Stimulated activated CD8-positive, alpha-beta memory T cell treated with anti-CD3 and anti-CD28 coated beads, Interleukin-4, amount 100 ng/mL, for 24 hours (primary cell): ENCODE data around the gene FAM53B.

Experiments
- DNase-seq: peaks from one replicate; pipeline ENCODE4 v3.0.0-alpha.2; 2020; ENCODE audit warnings: low read depth

FAM53B gene

GRCh38 chr10:124663228-124663627 is 81.0 kb downstream of the FAM53B start:
- no peak for DNase-seq

- DNase-seq = no peak
These were observed 82.5 kb downstream of the FAM53B start for GRCh38 chr10:124661660-124662180.

- no peak for DNase-seq
These were observed 83.6 kb downstream of the FAM53B start for GRCh38 chr10:124660404-124661125.

GRCh38 chr10:124659380-124659779 is 84.8 kb downstream of the FAM53B start:
- DNase-seq = no peak

GRCh38 chr10:124658591-124659242 is 85.5 kb downstream of the FAM53B start:
- no peak for DNase-seq

GRCh38 chr10:124657806-124658205 is 86.4 kb downstream of the FAM53B start:
- DNase-seq = no peak

GRCh38 chr10:124656541-124656940 is 87.6 kb downstream of the FAM53B start:
- no peak for DNase-seq

- DNase-seq = no peak
These were observed 88.1 kb downstream of the FAM53B start for GRCh38 chr10:124656113-124656490.

- DNase-seq = no peak
These were observed 88.7 kb downstream of the FAM53B start for GRCh38 chr10:124655191-124656112.

- no peak for DNase-seq
These were observed 89.5 kb downstream of the FAM53B start for GRCh38 chr10:124654686-124655085.

GRCh38 chr10:124653811-124654651 is 90.1 kb downstream of the FAM53B start:
- no peak for DNase-seq

- no peak for DNase-seq
These were observed 90.9 kb downstream of the FAM53B start for GRCh38 chr10:124653311-124653710.

- no peak for DNase-seq
These were observed 91.5 kb downstream of the FAM53B start for GRCh38 chr10:124652701-124653100.

- no peak for DNase-seq
These were observed 92.0 kb downstream of the FAM53B start for GRCh38 chr10:124652200-124652599.

- DNase-seq = no peak
These were observed 92.7 kb downstream of the FAM53B start for GRCh38 chr10:124651402-124651891.

GRCh38 chr10:124650820-124651401 is 93.3 kb downstream of the FAM53B start:
- DNase-seq = peak; percentile 48

GRCh38 chr10:124650263-124650662 is 93.9 kb downstream of the FAM53B start:
- no peak for DNase-seq

GRCh38 chr10:124649214-124649613 is 95.0 kb downstream of the FAM53B start:
- DNase-seq = no peak

GRCh38 chr10:124648738-124649137 is 95.4 kb downstream of the FAM53B start:
- no peak for DNase-seq

- no peak for DNase-seq
These were observed 96.1 kb downstream of the FAM53B start for GRCh38 chr10:124648131-124648475.
